Measurements from ENCODE around the gene BATF3.
A peak's percentile ranks its signal among the peaks of the same experiment; 100 is the strongest.
"Not testable (repeated sequence)": the region's sequence is repeated elsewhere in the genome, so short reads cannot be mapped to it uniquely, and the experiment has no call there.

Gene BATF3

GRCh38 chr1:212667223-212668139, 32.2 kb downstream of the BATF3 start:
- H3K4me3 ChIP-seq (replicated peaks; ENCODE audit: low read depth, low read length): peak overlapping the region; percentile 23
- DNase-seq (ENCODE audit: low read depth): peak; percentile 96
- TF ChIP-seq, protein P1, sequence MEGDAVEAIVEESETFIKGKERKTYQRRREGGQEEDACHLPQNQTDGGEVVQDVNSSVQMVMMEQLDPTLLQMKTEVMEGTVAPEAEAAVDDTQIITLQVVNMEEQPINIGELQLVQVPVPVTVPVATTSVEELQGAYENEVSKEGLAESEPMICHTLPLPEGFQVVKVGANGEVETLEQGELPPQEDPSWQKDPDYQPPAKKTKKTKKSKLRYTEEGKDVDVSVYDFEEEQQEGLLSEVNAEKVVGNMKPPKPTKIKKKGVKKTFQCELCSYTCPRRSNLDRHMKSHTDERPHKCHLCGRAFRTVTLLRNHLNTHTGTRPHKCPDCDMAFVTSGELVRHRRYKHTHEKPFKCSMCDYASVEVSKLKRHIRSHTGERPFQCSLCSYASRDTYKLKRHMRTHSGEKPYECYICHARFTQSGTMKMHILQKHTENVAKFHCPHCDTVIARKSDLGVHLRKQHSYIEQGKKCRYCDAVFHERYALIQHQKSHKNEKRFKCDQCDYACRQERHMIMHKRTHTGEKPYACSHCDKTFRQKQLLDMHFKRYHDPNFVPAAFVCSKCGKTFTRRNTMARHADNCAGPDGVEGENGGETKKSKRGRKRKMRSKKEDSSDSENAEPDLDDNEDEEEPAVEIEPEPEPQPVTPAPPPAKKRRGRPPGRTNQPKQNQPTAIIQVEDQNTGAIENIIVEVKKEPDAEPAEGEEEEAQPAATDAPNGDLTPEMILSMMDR (IDR thresholded peaks at IDR 0.05; ENCODE audit: low read length, missing control alignments): no peak

- no peak overlapping the region for H3K4me3 ChIP-seq (replicated peaks; ENCODE audit: low read depth, low read length)
Measured at GRCh38 chr1:212666116-212666775, 33.4 kb downstream of the BATF3 start.

GRCh38 chr1:212665241-212666115, 34.2 kb downstream of the BATF3 start:
- peak; percentile 85 for DNase-seq (ENCODE audit: low read depth)
- peak overlapping the region; percentile 68 for H3K4me3 ChIP-seq (replicated peaks; ENCODE audit: low read depth, low read length)
- TF ChIP-seq, protein P1 (IDR thresholded peaks at IDR 0.05; ENCODE audit: low read length, missing control alignments): peak; percentile 86

More at GRCh38 chr1:212666116-212666775, 33.4 kb downstream of the BATF3 start:
- TF ChIP-seq, protein P1 (IDR thresholded peaks at IDR 0.05; ENCODE audit: low read length, missing control alignments): no peak
- no peak for DNase-seq (ENCODE audit: low read depth)

- DNase-seq (ENCODE audit: low read depth): no peak
- no peak overlapping the region for H3K4me3 ChIP-seq (replicated peaks; ENCODE audit: low read depth, low read length)
- TF ChIP-seq, protein P1 (IDR thresholded peaks at IDR 0.05; ENCODE audit: low read length, missing control alignments): no peak
Measured at GRCh38 chr1:212664409-212665199, 35.0 kb downstream of the BATF3 start.

DNA sequence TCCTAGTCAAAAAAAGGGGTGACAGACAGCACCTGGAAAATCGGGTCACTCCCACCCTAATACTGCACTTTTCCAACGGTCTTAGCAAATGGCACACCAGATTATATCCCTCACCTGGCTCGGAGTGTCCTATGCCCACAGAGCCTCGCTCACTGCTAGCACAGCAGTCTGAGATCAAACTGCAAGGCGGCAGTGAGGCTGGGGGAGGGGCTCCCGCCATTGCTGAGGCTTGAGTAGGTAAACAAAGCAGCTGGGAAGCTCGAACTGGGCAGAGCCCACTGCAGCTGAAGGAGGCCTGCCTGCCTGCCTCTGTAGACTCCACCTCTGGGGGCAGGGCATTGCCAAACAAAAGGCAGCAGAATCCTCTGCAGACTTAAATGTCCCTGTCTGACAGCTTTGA, 41.4 kb downstream of the BATF3 start:
- DNase-seq (ENCODE audit: low read depth); H3K4me3 ChIP-seq (replicated peaks; ENCODE audit: low read depth, low read length): not testable (repeated sequence)

DNA sequence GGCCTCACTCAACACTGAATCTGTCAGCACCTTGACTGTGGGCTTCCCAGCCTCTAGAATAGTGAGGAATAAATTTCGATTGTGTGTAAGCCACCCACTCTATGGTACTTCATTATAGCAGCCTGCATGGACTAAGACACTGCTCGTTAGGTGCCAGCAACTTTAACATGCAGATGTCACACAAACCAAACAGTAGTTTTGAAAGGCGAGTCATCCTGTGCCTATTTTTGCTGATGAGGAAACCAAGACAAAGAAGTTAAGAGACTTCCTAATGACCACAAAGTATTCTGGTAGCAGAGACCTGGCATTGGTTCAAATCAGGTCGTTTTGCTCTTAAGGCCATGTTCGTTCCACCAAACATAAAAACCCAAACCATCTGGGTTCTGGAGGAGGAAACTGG, 42.9 kb downstream of the BATF3 start:
- TF ChIP-seq, protein P1 (IDR thresholded peaks at IDR 0.05; ENCODE audit: low read length, missing control alignments): no peak
- no peak overlapping the region for H3K4me3 ChIP-seq (replicated peaks; ENCODE audit: low read depth, low read length)
- DNase-seq (ENCODE audit: low read depth): no peak

Data from fibroblast of pulmonary artery (primary cell).